Dermis blood vessel endothelial cell (primary cell): ENCODE data around the gene SPG7. TPM values are rescaled to one million over a fixed set of nuclear protein-coding genes. Genes with fewer than 3 reads are reported as not detected.
"Not testable (repeated sequence)": the region's sequence is repeated elsewhere in the genome, so short reads cannot be mapped to it uniquely, and the experiment has no call there.

Experiments used
- DNase-seq: peaks from one replicate; pipeline ENCODE4 v3.0.0; 2010
- total RNA-seq: library from RNA; depleted of rRNA; stranded (reverse); fragments of >200 nt; gene quantifications from 2 replicates; pipeline ENCODE4 v1.2.3, GENCODE V29; 2014

The SPG7 gene
- total RNA-seq, 1 donor from 2014 or later, result 170 TPM

- DNase-seq, result peak; percentile 90
These were observed 73.8 kb downstream of the SPG7 start for GRCh38 chr16:89581861-89582563.

GRCh38 chr16:89582614-89583196, 74.5 kb downstream of the SPG7 start:
- no peak for DNase-seq

GRCh38 chr16:89583197-89583894, 75.1 kb downstream of the SPG7 start:
- DNase-seq, result no peak

- DNase-seq, result no peak
These were observed 75.9 kb downstream of the SPG7 start for GRCh38 chr16:89583895-89584644.

GRCh38 chr16:89584768-89585549, 76.8 kb downstream of the SPG7 start:
- DNase-seq, result no peak

- DNase-seq, result no peak
These were observed 78.0 kb downstream of the SPG7 start for GRCh38 chr16:89586218-89586617.

GRCh38 chr16:89586853-89587252, 78.7 kb downstream of the SPG7 start:
- DNase-seq, result peak; percentile 44

- DNase-seq, result not testable (repeated sequence)
These were observed 79.5 kb downstream of the SPG7 start for GRCh38 chr16:89587676-89588075.

- no peak for DNase-seq
These were observed 80.4 kb downstream of the SPG7 start for GRCh38 chr16:89588413-89589109.

GRCh38 chr16:89589241-89589926, 81.2 kb downstream of the SPG7 start:
- no peak for DNase-seq

GRCh38 chr16:89593841-89594240, 85.6 kb downstream of the SPG7 start:
- DNase-seq, result no peak

GRCh38 chr16:89595330-89596060, 87.3 kb downstream of the SPG7 start:
- DNase-seq, result no peak

GRCh38 chr16:89596061-89596689, 88.0 kb downstream of the SPG7 start:
- DNase-seq, result no peak

GRCh38 chr16:89596957-89597649, 88.9 kb downstream of the SPG7 start:
- DNase-seq, result no peak

- no peak for DNase-seq
These were observed 90.0 kb downstream of the SPG7 start for GRCh38 chr16:89598199-89598598.

- DNase-seq, result peak; percentile 49
These were observed 91.3 kb downstream of the SPG7 start for GRCh38 chr16:89599451-89599858.

GRCh38 chr16:89599902-89600301, 91.7 kb downstream of the SPG7 start:
- DNase-seq, result no peak

GRCh38 chr16:89600427-89600826, 92.2 kb downstream of the SPG7 start:
- DNase-seq, result no peak

- DNase-seq, result no peak
These were observed 92.8 kb downstream of the SPG7 start for GRCh38 chr16:89600956-89601355.
